ENCODE results near the gene MEX3A.
"Not testable (repeated sequence)": the region's sequence is repeated elsewhere in the genome, so short reads cannot be mapped to it uniquely, and the experiment has no call there.

Gene MEX3A

GRCh38 chr1:156122086-156122485 is 39.8 kb upstream of the MEX3A start:
- H3K27me3 Mint-ChIP-seq = no peaks in the 10 kb centered on the region
- H3K4me3 Mint-ChIP-seq = no peak overlapping the region
- H3K36me3 Mint-ChIP-seq = peaks cover 4% of the 10 kb centered on the region
- peaks cover 55% of the 10 kb centered on the region for H3K4me1 Mint-ChIP-seq (ENCODE audit: low read depth)
- H3K27ac Mint-ChIP-seq = no peak overlapping the region
- no peaks in the 10 kb centered on the region for H3K9me3 Mint-ChIP-seq (ENCODE audit: low read depth)

DNA sequence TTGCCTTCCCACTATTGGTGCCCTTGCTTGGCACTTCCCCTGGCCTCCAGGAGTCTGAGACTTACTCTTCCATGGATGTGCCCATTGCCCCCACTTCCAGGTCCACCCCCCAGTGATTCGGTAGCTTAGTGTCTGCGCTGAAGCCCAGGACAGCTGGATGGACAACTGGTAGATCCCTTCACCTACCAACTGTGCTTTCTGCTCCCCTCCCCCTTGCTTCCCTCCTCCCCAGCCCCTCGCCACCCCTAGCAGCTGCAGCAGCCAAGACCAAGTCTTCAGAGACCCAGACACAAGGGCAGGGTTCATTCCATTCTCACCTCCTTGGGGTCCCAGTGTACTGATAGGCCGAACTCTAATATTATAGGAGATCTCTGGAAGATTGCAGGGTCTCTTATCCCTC is 39.2 kb upstream of the MEX3A start:
- H3K4me3 Mint-ChIP-seq = no peak overlapping the region
- no peaks in the 10 kb centered on the region for H3K9me3 Mint-ChIP-seq (ENCODE audit: low read depth)
- H3K36me3 Mint-ChIP-seq = peaks cover 4% of the 10 kb centered on the region
- H3K27ac Mint-ChIP-seq = no peak overlapping the region
- peaks cover 53% of the 10 kb centered on the region for H3K4me1 Mint-ChIP-seq (ENCODE audit: low read depth)
- no peaks in the 10 kb centered on the region for H3K27me3 Mint-ChIP-seq

DNA sequence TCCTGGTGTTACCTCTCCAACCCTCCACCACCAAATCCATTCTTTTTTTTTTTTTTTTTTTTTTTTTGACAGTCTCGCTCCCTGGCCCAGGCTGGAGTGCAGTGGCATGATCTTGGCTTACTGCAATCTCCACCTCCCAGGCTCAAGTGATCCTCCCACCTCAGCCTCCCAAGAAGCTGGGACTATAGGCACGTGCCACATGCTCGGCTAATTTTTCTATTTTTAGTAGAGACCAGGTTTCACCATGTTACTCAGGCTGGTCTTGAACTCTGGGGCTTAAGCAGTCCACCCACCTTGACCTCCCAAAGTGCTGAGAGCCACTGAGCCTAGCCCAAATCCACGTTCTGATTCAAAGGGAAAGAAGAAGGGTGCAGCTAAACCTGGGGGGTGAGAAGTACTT is 38.7 kb upstream of the MEX3A start:
- H3K4me1 Mint-ChIP-seq (ENCODE audit: low read depth) = peaks cover 53% of the 10 kb centered on the region
- H3K27me3 Mint-ChIP-seq; H3K4me3 Mint-ChIP-seq; H3K9me3 Mint-ChIP-seq (ENCODE audit: low read depth); H3K27ac Mint-ChIP-seq; H3K36me3 Mint-ChIP-seq: not testable (repeated sequence)

DNA sequence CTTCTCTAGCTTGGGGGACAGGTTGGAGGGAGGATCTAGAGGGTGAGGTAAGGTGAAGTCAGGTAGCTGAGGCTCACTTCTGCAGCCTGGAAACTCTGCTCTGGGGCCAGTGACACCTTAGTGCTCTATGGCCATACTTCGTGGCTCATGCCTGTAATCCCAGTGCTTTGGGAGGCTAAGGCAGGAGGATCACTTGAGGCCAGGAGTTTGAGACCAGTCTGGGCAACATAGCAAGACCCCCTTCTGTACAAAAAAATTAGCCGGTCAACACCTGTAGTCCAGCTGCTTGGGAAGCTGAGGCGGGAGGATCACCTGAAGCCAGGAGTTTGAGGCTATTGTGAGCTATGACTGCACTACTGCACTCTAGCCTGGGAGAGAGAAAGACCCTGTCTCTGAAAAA is 38.1 kb upstream of the MEX3A start:
- peaks cover 4% of the 10 kb centered on the region for H3K36me3 Mint-ChIP-seq
- H3K4me1 Mint-ChIP-seq (ENCODE audit: low read depth) = peaks cover 55% of the 10 kb centered on the region
- no peaks in the 10 kb centered on the region for H3K9me3 Mint-ChIP-seq (ENCODE audit: low read depth)
- no peaks in the 10 kb centered on the region for H3K27me3 Mint-ChIP-seq
- peak overlapping the region; percentile 7 for H3K4me3 Mint-ChIP-seq
- H3K27ac Mint-ChIP-seq = no peak overlapping the region

- no peaks in the 10 kb centered on the region for H3K27me3 Mint-ChIP-seq
- peak overlapping the region; percentile 20 for H3K4me3 Mint-ChIP-seq
- peaks cover 53% of the 10 kb centered on the region for H3K4me1 Mint-ChIP-seq (ENCODE audit: low read depth)
- no peaks in the 10 kb centered on the region for H3K9me3 Mint-ChIP-seq (ENCODE audit: low read depth)
- no peak overlapping the region for H3K27ac Mint-ChIP-seq
- H3K36me3 Mint-ChIP-seq = peaks cover 4% of the 10 kb centered on the region
Observed at GRCh38 chr1:156119503-156120209, 37.4 kb upstream of the MEX3A start.

DNA sequence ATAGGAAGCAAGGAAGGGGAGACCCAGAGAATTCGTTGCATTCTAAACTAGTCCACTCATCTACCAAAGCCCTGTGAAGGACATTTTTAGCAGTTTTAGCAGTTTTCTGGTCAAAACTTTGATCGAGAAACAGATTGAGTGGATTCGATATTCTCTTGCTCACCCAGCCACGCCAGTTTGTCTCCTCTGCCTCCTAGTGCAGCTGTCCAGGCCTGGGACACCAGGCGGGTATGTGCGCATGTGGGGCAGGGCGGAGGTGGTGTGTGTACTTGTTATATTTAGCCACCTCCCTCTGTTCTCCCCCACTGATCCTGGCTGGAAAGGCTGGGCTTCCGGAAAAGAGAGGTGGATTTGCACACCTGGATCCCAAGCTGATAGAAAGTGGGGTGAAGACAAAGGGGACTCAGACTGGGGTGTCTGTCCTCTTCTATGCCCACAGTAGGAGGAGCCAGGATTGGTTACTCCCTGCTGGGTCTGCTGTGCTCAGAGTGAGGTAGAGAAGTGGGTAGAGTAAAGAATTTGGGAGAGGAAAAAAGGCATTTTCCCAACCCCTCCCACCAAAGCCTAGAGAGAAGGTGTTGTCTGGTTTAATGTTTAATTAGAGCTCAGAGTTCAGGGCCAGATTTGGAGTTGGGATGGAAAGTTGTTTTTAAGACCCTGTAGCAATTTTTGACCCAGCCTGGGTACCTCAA is 36.1 kb upstream of the MEX3A start:
- H3K27ac Mint-ChIP-seq = no peak overlapping the region
- H3K4me1 Mint-ChIP-seq (ENCODE audit: low read depth) = peaks cover 49% of the 10 kb centered on the region
- peaks cover 4% of the 10 kb centered on the region for H3K36me3 Mint-ChIP-seq
- no peaks in the 10 kb centered on the region for H3K9me3 Mint-ChIP-seq (ENCODE audit: low read depth)
- peak overlapping the region; percentile 63 for H3K4me3 Mint-ChIP-seq
- no peaks in the 10 kb centered on the region for H3K27me3 Mint-ChIP-seq

DNA sequence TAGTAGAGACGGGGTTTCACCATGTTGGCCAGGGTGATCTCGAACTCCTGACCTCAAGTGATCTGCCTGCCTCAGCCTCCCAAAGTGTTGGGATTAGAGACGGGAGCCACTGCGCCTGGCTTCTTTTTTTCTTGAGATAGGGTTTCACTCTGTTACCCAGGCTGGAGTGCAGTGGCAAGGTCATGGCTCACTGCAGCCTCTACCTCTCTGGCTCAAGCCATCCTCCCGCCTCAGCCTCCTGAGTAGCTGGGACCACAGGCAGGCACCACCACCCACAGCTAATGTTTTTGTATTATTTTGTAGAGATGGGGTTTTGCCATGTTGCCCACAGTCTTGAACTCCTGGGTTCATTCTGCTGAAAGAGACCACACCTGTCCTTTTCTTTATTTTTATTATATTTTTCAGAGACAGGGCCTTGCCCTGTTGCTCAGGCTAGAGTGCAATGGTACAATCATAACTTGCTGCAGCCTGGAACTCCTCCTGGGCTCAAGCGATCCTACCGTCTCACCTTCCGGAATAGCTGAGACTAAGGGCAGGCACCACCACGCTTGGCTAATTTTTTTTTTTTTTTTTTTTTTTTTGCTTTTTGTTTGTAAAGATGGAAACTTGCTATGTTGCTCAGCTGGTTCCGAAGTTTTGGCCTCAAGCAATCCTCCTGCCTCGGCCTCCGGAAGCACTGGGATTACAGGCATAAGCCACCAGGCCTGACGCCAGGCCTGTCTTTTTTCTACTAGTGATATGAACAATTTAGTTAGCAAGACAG is 35.3 kb upstream of the MEX3A start:
- no peak overlapping the region for H3K27ac Mint-ChIP-seq

GRCh38 chr1:156116731-156117130 is 34.5 kb upstream of the MEX3A start:
- H3K27me3 Mint-ChIP-seq; H3K9me3 Mint-ChIP-seq (ENCODE audit: low read depth); H3K36me3 Mint-ChIP-seq; H3K27ac Mint-ChIP-seq: not testable (repeated sequence)
- peaks cover 41% of the 10 kb centered on the region for H3K4me1 Mint-ChIP-seq (ENCODE audit: low read depth)
- H3K4me3 Mint-ChIP-seq = peak overlapping the region; percentile 91

More for the DNA sequence above, 35.3 kb upstream of the MEX3A start:
- Mint-ChIP-seq H3K9me3 (ENCODE audit: low read depth) (no peaks in the 10 kb centered on the region), H3K36me3 (peaks cover 4% of the 10 kb centered on the region), H3K4me1 (ENCODE audit: low read depth) (peaks cover 44% of the 10 kb centered on the region), H3K4me3 (peak overlapping the region; percentile 40), H3K27me3 (no peaks in the 10 kb centered on the region)

- peaks cover 41% of the 10 kb centered on the region for H3K4me1 Mint-ChIP-seq (ENCODE audit: low read depth)
- peak overlapping the region; percentile 6 for H3K27ac Mint-ChIP-seq
- H3K4me3 Mint-ChIP-seq = peak overlapping the region; percentile 91
- no peaks in the 10 kb centered on the region for H3K27me3 Mint-ChIP-seq
- H3K36me3 Mint-ChIP-seq = peaks cover 2% of the 10 kb centered on the region
- H3K9me3 Mint-ChIP-seq (ENCODE audit: low read depth) = no peaks in the 10 kb centered on the region
Observed at GRCh38 chr1:156115514-156116374, 33.5 kb upstream of the MEX3A start.

DNA sequence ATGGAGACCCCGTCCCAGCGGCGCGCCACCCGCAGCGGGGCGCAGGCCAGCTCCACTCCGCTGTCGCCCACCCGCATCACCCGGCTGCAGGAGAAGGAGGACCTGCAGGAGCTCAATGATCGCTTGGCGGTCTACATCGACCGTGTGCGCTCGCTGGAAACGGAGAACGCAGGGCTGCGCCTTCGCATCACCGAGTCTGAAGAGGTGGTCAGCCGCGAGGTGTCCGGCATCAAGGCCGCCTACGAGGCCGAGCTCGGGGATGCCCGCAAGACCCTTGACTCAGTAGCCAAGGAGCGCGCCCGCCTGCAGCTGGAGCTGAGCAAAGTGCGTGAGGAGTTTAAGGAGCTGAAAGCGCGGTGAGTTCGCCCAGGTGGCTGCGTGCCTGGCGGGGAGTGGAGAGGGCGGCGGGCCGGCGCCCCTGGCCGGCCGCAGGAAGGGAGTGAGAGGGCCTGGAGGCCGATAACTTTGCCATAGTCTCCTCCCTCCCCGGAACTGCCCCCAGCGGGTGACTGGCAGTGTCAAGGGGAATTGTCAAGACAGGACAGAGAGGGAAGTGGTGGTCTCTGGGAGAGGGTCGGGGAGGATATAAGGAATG is 32.8 kb upstream of the MEX3A start:
- Mint-ChIP-seq H3K4me1 (ENCODE audit: low read depth) (peaks cover 37% of the 10 kb centered on the region), H3K4me3 (peak overlapping the region; percentile 91), H3K27ac (peak overlapping the region; percentile 22), H3K9me3 (ENCODE audit: low read depth) (no peaks in the 10 kb centered on the region), H3K36me3 (peaks cover 2% of the 10 kb centered on the region), H3K27me3 (no peaks in the 10 kb centered on the region)

GRCh38 chr1:156114101-156114918 is 32.0 kb upstream of the MEX3A start, which contains the start of gene LMNA:
LMNA (plus strand) TSS chr1:156114711; CDS start chr1:156114919, 208 bp downstream.
- peak within 1 kb of the TSS; percentile 91 for H3K4me3 Mint-ChIP-seq
- H3K27me3 Mint-ChIP-seq = no peaks in the 10 kb centered on the region
- H3K27ac Mint-ChIP-seq = peak within 1 kb of the TSS; percentile 46
- H3K4me1 Mint-ChIP-seq (ENCODE audit: low read depth) = peaks cover 35% of the 10 kb centered on the region
- H3K36me3 Mint-ChIP-seq = peaks cover 2% of the 10 kb centered on the region
- no peaks in the 10 kb centered on the region for H3K9me3 Mint-ChIP-seq (ENCODE audit: low read depth)

- Mint-ChIP-seq H3K4me3 (peak overlapping the region; percentile 91), H3K9me3 (ENCODE audit: low read depth) (no peaks in the 10 kb centered on the region), H3K36me3 (peaks cover 2% of the 10 kb centered on the region), H3K27me3 (no peaks in the 10 kb centered on the region), H3K27ac (peak overlapping the region; percentile 58), H3K4me1 (ENCODE audit: low read depth) (peaks cover 34% of the 10 kb centered on the region)
Observed at GRCh38 chr1:156113282-156113950, 31.2 kb upstream of the MEX3A start.
